ENCODE data around the gene SGCA. TPM values are rescaled to one million over a fixed set of nuclear protein-coding genes. Genes with fewer than 3 reads are reported as not detected.

The SGCA gene
- polyA plus RNA-seq, 4 donors = 0.96 to 6.2 (median 5.0) TPM; not detected in 1

DNA sequence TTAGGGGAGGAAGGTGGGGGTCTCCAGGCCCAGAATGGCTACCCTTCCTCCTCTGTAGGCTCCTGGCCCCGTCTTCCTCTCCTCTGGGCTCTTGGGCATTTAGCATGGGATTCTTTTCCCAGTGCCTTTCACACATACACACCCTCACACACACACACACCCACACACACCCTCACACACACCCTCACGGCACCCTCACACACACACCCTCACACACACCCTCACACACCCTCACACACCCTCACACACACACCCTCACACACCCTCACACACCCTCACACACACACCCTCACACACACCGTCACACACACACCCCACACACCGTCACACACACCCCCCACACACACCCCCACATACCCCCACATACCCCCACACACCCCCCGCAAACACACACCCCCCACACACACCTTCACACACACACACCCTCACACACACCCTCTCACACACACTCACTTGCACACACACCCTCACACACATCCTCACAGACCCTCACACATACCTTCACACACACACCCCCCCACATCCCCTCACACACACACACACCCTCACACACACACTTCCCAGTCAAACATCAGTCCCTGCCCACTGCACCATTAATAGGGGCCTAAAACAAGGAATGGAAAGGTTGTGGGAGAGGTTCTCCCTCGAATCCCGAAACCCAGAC lies 845 bp downstream of the SGCA start:
- Histone ChIP-seq H3K9me3 (ENCODE audit: control insufficient read depth in 2 of 2, insufficient read depth in 1 of 2, low read depth in 1 of 2, low read length in 1 of 2) (no peaks in the 10 kb centered on the region), H3K36me3 (ENCODE audit: control insufficient read depth in 3 of 3, insufficient read depth in 2 of 3, low read depth in 1 of 3, low read length in 3 of 3) (no peaks in the 10 kb centered on the region), H3K27ac (ENCODE audit: low read depth in 1 of 3, low read length in 2 of 3) (no peak overlapping the region), H3K4me1 (ENCODE audit: control insufficient read depth in 3 of 3, insufficient read depth in 2 of 3, low read depth in 1 of 3, low read length in 2 of 3) (peaks cover 0 to 4% (median 0%) of the 10 kb centered on the region in 3 donors), H3K27me3 (ENCODE audit: control insufficient read depth in 3 of 3, insufficient read depth in 3 of 3, low read length in 3 of 3) (peaks cover 0 to 11% (median 0%) of the 10 kb centered on the region in 3 donors), H3K4me3 (ENCODE audit: low read depth in 1 of 3, low read length in 3 of 3) (no peak overlapping the region)
- FAIRE-seq (no peak), DNase-seq (no peak)
- 57 to 66% (median 65%) methylated on average over 7 of the region's 7 CpGs for WGBS, 3 donors

DNA sequence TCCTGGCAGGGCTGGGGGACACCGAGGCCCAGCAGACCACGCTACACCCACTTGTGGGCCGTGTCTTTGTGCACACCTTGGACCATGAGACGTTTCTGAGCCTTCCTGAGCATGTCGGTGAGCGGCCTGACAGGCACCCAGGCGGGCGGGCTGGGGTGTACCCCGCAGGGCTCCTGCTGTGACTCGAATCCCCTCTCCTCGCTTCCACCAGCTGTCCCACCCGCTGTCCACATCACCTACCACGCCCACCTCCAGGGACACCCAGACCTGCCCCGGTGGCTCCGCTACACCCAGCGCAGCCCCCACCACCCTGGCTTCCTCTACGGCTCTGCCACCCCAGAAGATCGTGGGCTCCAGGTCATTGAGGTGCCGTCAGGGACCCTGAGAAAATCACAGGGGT lies 1.6 kb downstream of the SGCA start:
- Histone ChIP-seq H3K27me3 (ENCODE audit: control insufficient read depth in 3 of 3, insufficient read depth in 3 of 3, low read length in 3 of 3) (peaks cover 0 to 10% (median 0%) of the 10 kb centered on the region in 3 donors), H3K4me1 (ENCODE audit: control insufficient read depth in 3 of 3, insufficient read depth in 2 of 3, low read depth in 1 of 3, low read length in 2 of 3) (peaks cover 0 to 4% (median 0%) of the 10 kb centered on the region in 3 donors), H3K4me3 (ENCODE audit: low read depth in 1 of 3, low read length in 3 of 3) (no peak overlapping the region), H3K27ac (ENCODE audit: low read depth in 1 of 3, low read length in 2 of 3) (no peak overlapping the region), H3K9me3 (ENCODE audit: control insufficient read depth in 2 of 2, insufficient read depth in 1 of 2, low read depth in 1 of 2, low read length in 1 of 2) (no peaks in the 10 kb centered on the region), H3K36me3 (ENCODE audit: control insufficient read depth in 3 of 3, insufficient read depth in 2 of 3, low read depth in 1 of 3, low read length in 3 of 3) (no peaks in the 10 kb centered on the region)
- no peak for DNase-seq
- WGBS, 3 donors = 76 to 88% (median 79%) methylated on average over 15 to 19 of the region's 19 CpGs
- no peak for FAIRE-seq

GRCh38 chr17:50168319-50168718 lies 2.5 kb downstream of the SGCA start:
- Histone ChIP-seq H3K36me3 (ENCODE audit: control insufficient read depth in 3 of 3, insufficient read depth in 2 of 3, low read depth in 1 of 3, low read length in 3 of 3) (no peaks in the 10 kb centered on the region), H3K4me3 (ENCODE audit: low read depth in 1 of 3, low read length in 3 of 3) (no peak overlapping the region), H3K4me1 (ENCODE audit: control insufficient read depth in 3 of 3, insufficient read depth in 2 of 3, low read depth in 1 of 3, low read length in 2 of 3) (peaks cover 0 to 6% (median 0%) of the 10 kb centered on the region in 3 donors), H3K27me3 (ENCODE audit: control insufficient read depth in 3 of 3, insufficient read depth in 3 of 3, low read length in 3 of 3) (peaks cover 0 to 9% (median 0%) of the 10 kb centered on the region in 3 donors), H3K9me3 (ENCODE audit: control insufficient read depth in 2 of 2, insufficient read depth in 1 of 2, low read depth in 1 of 2, low read length in 1 of 2) (no peaks in the 10 kb centered on the region), H3K27ac (ENCODE audit: low read depth in 1 of 3, low read length in 2 of 3) (no peak overlapping the region)
- 74 to 79% (median 74%) methylated on average over 12 to 13 of the region's 13 CpGs for WGBS, 3 donors
- FAIRE-seq (no peak), DNase-seq (no peak)

DNA sequence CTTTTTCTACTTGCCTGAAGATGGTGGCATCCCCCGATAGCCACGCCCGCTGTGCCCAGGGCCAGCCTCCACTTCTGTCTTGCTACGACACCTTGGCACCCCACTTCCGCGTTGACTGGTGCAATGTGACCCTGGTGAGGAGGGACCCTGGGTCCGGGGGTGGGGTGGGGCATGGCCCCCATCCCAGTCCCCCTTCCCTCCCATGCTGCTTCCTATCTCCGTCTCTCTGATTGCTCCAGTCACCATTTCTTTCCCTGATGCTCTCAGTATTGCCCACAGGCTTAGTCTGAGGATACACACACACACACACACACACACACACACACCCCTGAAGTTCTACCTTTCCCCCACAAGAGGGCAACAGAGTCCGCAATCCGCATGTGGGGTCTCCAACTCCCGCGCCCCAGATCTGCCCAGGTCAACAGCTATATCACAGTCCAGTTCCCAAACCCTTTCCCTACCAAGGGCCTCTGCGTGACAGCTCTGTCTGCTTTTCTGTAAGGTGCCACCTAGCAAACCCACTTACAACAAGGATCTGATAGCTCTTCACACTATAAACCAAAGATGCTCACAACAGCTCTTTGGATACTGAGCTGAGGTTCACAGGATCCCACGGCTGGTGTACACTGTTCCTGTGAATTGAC lies 3.4 kb downstream of the SGCA start:
- Histone ChIP-seq H3K4me1 (ENCODE audit: control insufficient read depth in 3 of 3, insufficient read depth in 2 of 3, low read depth in 1 of 3, low read length in 2 of 3) (peaks cover 0 to 8% (median 0%) of the 10 kb centered on the region in 3 donors), H3K36me3 (ENCODE audit: control insufficient read depth in 3 of 3, insufficient read depth in 2 of 3, low read depth in 1 of 3, low read length in 3 of 3) (no peaks in the 10 kb centered on the region), H3K9me3 (ENCODE audit: control insufficient read depth in 2 of 2, insufficient read depth in 1 of 2, low read depth in 1 of 2, low read length in 1 of 2) (no peaks in the 10 kb centered on the region), H3K4me3 (ENCODE audit: low read depth in 1 of 3, low read length in 3 of 3) (no peak overlapping the region), H3K27ac (ENCODE audit: low read depth in 1 of 3, low read length in 2 of 3) (no peak overlapping the region), H3K27me3 (ENCODE audit: control insufficient read depth in 3 of 3, insufficient read depth in 3 of 3, low read length in 3 of 3) (peaks cover 0 to 3% (median 0%) of the 10 kb centered on the region in 3 donors)
- no peak for FAIRE-seq
- WGBS, 3 donors = 15 to 35% (median 15%) methylated on average over 14 of the region's 14 CpGs
- DNase-seq = peak; percentile 37 to 82

GRCh38 chr17:50169881-50170459 lies 4.2 kb downstream of the SGCA start:
- no peak for FAIRE-seq

DNA sequence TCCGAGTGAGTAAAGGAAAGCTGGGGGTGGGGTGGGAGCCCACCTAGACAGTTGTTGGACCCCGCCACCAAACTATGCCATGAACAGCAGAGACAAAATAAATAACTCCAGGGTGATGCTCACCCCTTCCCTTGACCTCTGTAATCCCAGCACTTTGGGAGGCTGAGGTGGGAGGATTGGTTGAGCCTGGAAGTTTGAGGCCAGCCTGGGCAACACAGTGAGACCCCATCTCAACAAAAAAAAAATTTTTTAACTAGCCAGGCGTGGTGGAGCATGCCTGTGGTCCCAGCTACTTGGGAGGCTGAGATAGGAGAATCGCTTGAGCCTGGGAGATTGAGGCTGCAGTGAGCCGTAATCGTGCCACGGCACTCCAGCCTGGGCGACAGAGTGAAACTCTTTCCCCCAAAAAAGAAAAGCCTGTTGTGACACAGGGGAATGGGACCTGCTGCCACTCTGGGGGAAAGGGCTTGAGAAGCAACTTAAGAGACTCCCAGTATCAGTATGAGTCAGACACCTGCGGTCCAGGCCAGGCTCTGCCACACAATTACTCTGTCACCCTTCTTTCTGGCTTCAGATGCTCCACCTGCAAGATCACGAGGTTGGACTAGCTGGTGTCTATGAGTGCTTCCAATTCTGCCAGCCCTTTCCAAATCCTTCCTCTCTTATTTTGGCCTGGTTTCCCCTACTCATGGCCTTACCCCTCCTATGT lies 5.0 kb downstream of the SGCA start:
- H3K9me3 ChIP-seq (ENCODE audit: control insufficient read depth in 2 of 2, insufficient read depth in 1 of 2, low read depth in 1 of 2, low read length in 1 of 2) = no peaks in the 10 kb centered on the region
- no peak for FAIRE-seq
- peaks cover 0 to 3% (median 0%) of the 10 kb centered on the region in 3 donors for H3K27me3 ChIP-seq (ENCODE audit: control insufficient read depth in 3 of 3, insufficient read depth in 3 of 3, low read length in 3 of 3)
- no peak overlapping the region for H3K4me3 ChIP-seq (ENCODE audit: low read depth in 1 of 3, low read length in 3 of 3)
- H3K36me3 ChIP-seq (ENCODE audit: control insufficient read depth in 3 of 3, insufficient read depth in 2 of 3, low read depth in 1 of 3, low read length in 3 of 3) = no peaks in the 10 kb centered on the region
- no peak overlapping the region for H3K27ac ChIP-seq (ENCODE audit: low read depth in 1 of 3, low read length in 2 of 3)
- no peak for DNase-seq
- 73 to 83% (median 74%) methylated on average over 10 of the region's 10 CpGs for WGBS, 3 donors
- peaks cover 0 to 18% (median 0%) of the 10 kb centered on the region in 3 donors for H3K4me1 ChIP-seq (ENCODE audit: control insufficient read depth in 3 of 3, insufficient read depth in 2 of 3, low read depth in 1 of 3, low read length in 2 of 3)

More at GRCh38 chr17:50169881-50170459, 4.2 kb downstream of the SGCA start:
- H3K27me3 ChIP-seq (ENCODE audit: control insufficient read depth in 3 of 3, insufficient read depth in 3 of 3, low read length in 3 of 3) = peaks cover 0 to 3% (median 0%) of the 10 kb centered on the region in 3 donors
- H3K9me3 ChIP-seq (ENCODE audit: control insufficient read depth in 2 of 2, insufficient read depth in 1 of 2, low read depth in 1 of 2, low read length in 1 of 2) = no peaks in the 10 kb centered on the region
- peaks cover 0 to 9% (median 0%) of the 10 kb centered on the region in 3 donors for H3K4me1 ChIP-seq (ENCODE audit: control insufficient read depth in 3 of 3, insufficient read depth in 2 of 3, low read depth in 1 of 3, low read length in 2 of 3)
- WGBS, 3 donors = 63 to 87% (median 64%) methylated on average over 9 of the region's 9 CpGs
- DNase-seq = no peak
- H3K36me3 ChIP-seq (ENCODE audit: control insufficient read depth in 3 of 3, insufficient read depth in 2 of 3, low read depth in 1 of 3, low read length in 3 of 3) = no peaks in the 10 kb centered on the region
- no peak overlapping the region for H3K27ac ChIP-seq (ENCODE audit: low read depth in 1 of 3, low read length in 2 of 3)
- H3K4me3 ChIP-seq (ENCODE audit: low read depth in 1 of 3, low read length in 3 of 3) = no peak overlapping the region

DNA sequence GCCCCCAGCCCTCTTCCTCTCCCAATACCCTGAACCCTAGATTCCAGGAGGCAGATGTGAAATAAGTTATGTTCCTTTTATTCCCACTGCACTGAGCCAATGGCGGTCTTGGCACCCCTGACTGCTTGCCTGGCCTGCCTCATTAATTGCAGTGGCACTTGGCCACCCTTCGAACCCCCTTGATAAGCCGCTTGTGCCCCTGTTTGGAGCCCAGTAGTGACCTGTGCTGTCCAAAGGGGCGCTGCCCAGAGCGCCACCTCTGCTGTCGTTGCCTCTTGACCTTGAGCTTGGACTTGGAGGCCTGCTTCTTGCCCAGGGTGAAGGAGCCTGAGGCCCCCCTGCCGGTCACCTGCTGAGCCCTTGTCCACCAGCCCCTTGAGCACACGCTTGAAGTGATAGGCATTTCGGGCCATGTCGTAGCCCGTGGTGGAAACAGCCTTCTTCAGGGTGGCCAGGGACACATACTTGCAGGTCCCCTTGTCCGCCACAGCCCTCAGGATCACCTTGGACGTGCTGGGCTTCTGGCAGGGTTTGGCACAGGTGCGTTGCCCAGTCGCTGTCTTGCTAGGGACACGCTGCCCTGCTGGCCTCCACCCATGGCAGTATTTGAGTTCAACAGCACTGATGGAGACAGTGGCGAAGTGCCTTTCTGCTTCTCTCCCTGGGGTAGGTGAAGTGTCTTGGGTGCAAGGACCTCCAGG lies 5.7 kb downstream of the SGCA start:
- Histone ChIP-seq H3K9me3 (ENCODE audit: control insufficient read depth in 2 of 2, insufficient read depth in 1 of 2, low read depth in 1 of 2, low read length in 1 of 2) (no peaks in the 10 kb centered on the region), H3K27ac (ENCODE audit: low read depth in 1 of 3, low read length in 2 of 3) (no peak overlapping the region), H3K4me3 (ENCODE audit: low read depth in 1 of 3, low read length in 3 of 3) (no peak overlapping the region), H3K4me1 (ENCODE audit: control insufficient read depth in 3 of 3, insufficient read depth in 2 of 3, low read depth in 1 of 3, low read length in 2 of 3) (peaks cover 0 to 22% (median 0%) of the 10 kb centered on the region in 3 donors), H3K36me3 (ENCODE audit: control insufficient read depth in 3 of 3, insufficient read depth in 2 of 3, low read depth in 1 of 3, low read length in 3 of 3) (no peaks in the 10 kb centered on the region), H3K27me3 (ENCODE audit: control insufficient read depth in 3 of 3, insufficient read depth in 3 of 3, low read length in 3 of 3) (peaks cover 0 to 3% (median 0%) of the 10 kb centered on the region in 3 donors)
- FAIRE-seq (no peak), DNase-seq (no peak)
- WGBS, 3 donors = 87 to 92% (median 91%) methylated on average over 17 of the region's 17 CpGs

DNA sequence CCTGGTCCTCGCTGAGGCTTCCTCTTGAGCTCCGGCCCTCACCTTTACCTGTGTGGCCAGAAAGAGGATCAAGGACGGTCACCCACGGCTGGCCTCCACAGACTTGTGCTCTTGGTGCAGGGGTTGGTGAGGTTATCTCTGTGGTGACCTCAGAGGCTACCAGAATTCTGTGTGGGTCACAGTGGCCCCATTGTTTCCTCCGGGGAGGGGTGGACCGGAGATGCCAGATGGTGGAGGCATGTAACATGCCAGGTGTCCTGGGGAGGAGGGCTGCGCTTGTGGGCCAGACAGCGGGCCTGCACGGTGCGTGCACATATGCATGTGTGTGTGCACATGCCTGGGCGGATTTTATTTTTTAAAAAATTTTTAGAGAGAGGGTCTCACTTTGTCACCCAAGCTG lies 6.3 kb downstream of the SGCA start:
- Histone ChIP-seq H3K4me1 (ENCODE audit: control insufficient read depth in 3 of 3, insufficient read depth in 2 of 3, low read depth in 1 of 3, low read length in 2 of 3) (peaks cover 0 to 26% (median 0%) of the 10 kb centered on the region in 3 donors), H3K9me3 (ENCODE audit: control insufficient read depth in 2 of 2, insufficient read depth in 1 of 2, low read depth in 1 of 2, low read length in 1 of 2) (no peaks in the 10 kb centered on the region), H3K27ac (ENCODE audit: low read depth in 1 of 3, low read length in 2 of 3) (no peak overlapping the region), H3K27me3 (ENCODE audit: control insufficient read depth in 3 of 3, insufficient read depth in 3 of 3, low read length in 3 of 3) (peaks cover 0 to 3% (median 0%) of the 10 kb centered on the region in 3 donors), H3K36me3 (ENCODE audit: control insufficient read depth in 3 of 3, insufficient read depth in 2 of 3, low read depth in 1 of 3, low read length in 3 of 3) (no peaks in the 10 kb centered on the region), H3K4me3 (ENCODE audit: low read depth in 1 of 3, low read length in 3 of 3) (no peak overlapping the region)
- WGBS, 3 donors = 87 to 94% (median 94%) methylated on average over 11 of the region's 11 CpGs
- DNase-seq = no peak
- no peak for FAIRE-seq

All from small intestine (tissue), 7 donors.